CD4-positive, alpha-beta T cell treated with Interleukin-2 at 100 ng/mL for 4 hours (primary cell): Measurements from ENCODE around the gene ZNF692.

Experiments used
- DNase-seq: peaks from one replicate; pipeline ENCODE4 v3.0.0-alpha.2; 2020; ENCODE audit warnings: low spot score

The ZNF692 gene

GRCh38 chr1:248873993-248874533, 15.2 kb upstream of the ZNF692 start:
- DNase-seq: peak; percentile 90

- peak; percentile 95 for DNase-seq
Observed at GRCh38 chr1:248873409-248873992, 14.6 kb upstream of the ZNF692 start.

- peak; percentile 26 for DNase-seq
Observed at GRCh38 chr1:248872752-248873408, 14.0 kb upstream of the ZNF692 start.

GRCh38 chr1:248871837-248872401, 13.0 kb upstream of the ZNF692 start:
- DNase-seq: no peak

- peak; percentile 77 for DNase-seq
Observed at GRCh38 chr1:248862998-248863881, 4.4 kb upstream of the ZNF692 start.

GRCh38 chr1:248862695-248862997, 3.8 kb upstream of the ZNF692 start:
- peak; percentile 33 for DNase-seq

GRCh38 chr1:248861616-248862015, 2.7 kb upstream of the ZNF692 start:
- DNase-seq: no peak

GRCh38 chr1:248860007-248860406, 1.1 kb upstream of the ZNF692 start:
- DNase-seq: no peak

GRCh38 chr1:248858096-248858890, 592 bp downstream of the ZNF692 start:
- no peak for DNase-seq

- no peak for DNase-seq
Observed at GRCh38 chr1:248857749-248858095, 1.2 kb downstream of the ZNF692 start.

GRCh38 chr1:248857201-248857600, 1.7 kb downstream of the ZNF692 start:
- DNase-seq: no peak

- no peak for DNase-seq
Observed at GRCh38 chr1:248856176-248856575, 2.7 kb downstream of the ZNF692 start.

GRCh38 chr1:248855580-248855979, 3.3 kb downstream of the ZNF692 start:
- no peak for DNase-seq

GRCh38 chr1:248853663-248854375, 5.1 kb downstream of the ZNF692 start:
- DNase-seq: peak; percentile 55

GRCh38 chr1:248852481-248853405, 6.1 kb downstream of the ZNF692 start:
- DNase-seq: no peak

- no peak for DNase-seq
Observed at GRCh38 chr1:248851390-248851789, 7.5 kb downstream of the ZNF692 start.

- DNase-seq: no peak
Observed at GRCh38 chr1:248850536-248851251, 8.2 kb downstream of the ZNF692 start.

- no peak for DNase-seq
Observed at GRCh38 chr1:248850124-248850523, 8.8 kb downstream of the ZNF692 start.

- no peak for DNase-seq
Observed at GRCh38 chr1:248849637-248850036, 9.2 kb downstream of the ZNF692 start.
